NCI-H2196 treated with DMSO at 0.1 percent for 48 hours (cell line): ENCODE data around the gene PSMG2.
A peak's percentile ranks its signal among the peaks of the same experiment; 100 is the strongest.
"Not testable (repeated sequence)": the region's sequence is repeated elsewhere in the genome, so short reads cannot be mapped to it uniquely, and the experiment has no call there.

Experiments used
- DNase-seq: peaks from one replicate; lab custom pipeline; 2025; ENCODE audit not compliant: unreplicated experiment; lab: John Stamatoyannopoulos, UW

PSMG2 gene

GRCh38 chr18:12721495-12722275, 18.8 kb downstream of the PSMG2 start:
- no peak for DNase-seq

GRCh38 chr18:12722731-12723130, 19.9 kb downstream of the PSMG2 start:
- DNase-seq, result no peak

GRCh38 chr18:12726331-12726730, 23.5 kb downstream of the PSMG2 start:
- DNase-seq, result no peak

- DNase-seq, result peak; percentile 48
Measured at GRCh38 chr18:12726774-12727550, 24.1 kb downstream of the PSMG2 start.

GRCh38 chr18:12737243-12737902, 34.5 kb downstream of the PSMG2 start:
- DNase-seq, result no peak

GRCh38 chr18:12741351-12741750, 38.5 kb downstream of the PSMG2 start:
- no peak for DNase-seq

GRCh38 chr18:12742453-12742852, 39.6 kb downstream of the PSMG2 start:
- DNase-seq, result no peak

GRCh38 chr18:12744103-12744502, 41.3 kb downstream of the PSMG2 start:
- DNase-seq, result peak; percentile 34

- no peak for DNase-seq
Measured at GRCh38 chr18:12745095-12745795, 42.4 kb downstream of the PSMG2 start.

GRCh38 chr18:12747530-12748315, 44.9 kb downstream of the PSMG2 start:
- DNase-seq, result no peak

- no peak for DNase-seq
Measured at GRCh38 chr18:12748671-12749070, 45.8 kb downstream of the PSMG2 start.

- DNase-seq, result no peak
Measured at GRCh38 chr18:12749121-12749520, 46.3 kb downstream of the PSMG2 start.

- no peak for DNase-seq
Measured at GRCh38 chr18:12750076-12750714, 47.4 kb downstream of the PSMG2 start.

GRCh38 chr18:12750715-12751502, 48.1 kb downstream of the PSMG2 start:
- no peak for DNase-seq

GRCh38 chr18:12751503-12751884, 48.7 kb downstream of the PSMG2 start:
- DNase-seq, result no peak

GRCh38 chr18:12751891-12752290, 49.0 kb downstream of the PSMG2 start:
- no peak for DNase-seq

GRCh38 chr18:12754511-12754910, 51.7 kb downstream of the PSMG2 start:
- no peak for DNase-seq

GRCh38 chr18:12755606-12756005, 52.8 kb downstream of the PSMG2 start:
- DNase-seq, result not testable (repeated sequence)

- DNase-seq, result not testable (repeated sequence)
Measured at GRCh38 chr18:12756619-12757239, 53.9 kb downstream of the PSMG2 start.
